Right renal pelvis (tissue), 4 donors: Measurements from ENCODE around the gene BBS10. TPM values are rescaled to one million over a fixed set of nuclear protein-coding genes. Genes with fewer than 3 reads are reported as not detected.

ENCODE experiments used
- polyA plus RNA-seq, 4 donors: library from polyadenylated mRNA; unstranded; fragments of 120-200 nt; gene quantifications; one replicate each; pipeline ENCODE4 v1.2.1, GENCODE V29; 2013; ENCODE audit not compliant: insufficient read length in 4 of 4

Gene BBS10
- polyA plus RNA-seq, 4 donors: 31.4 to 40.2 (median 39.0) TPM

Other genes with a start within 250 kb of the BBS10 start
- 10 to 100 TPM; 58.0 to 82.2 (median 72.2) TPM for gene OSBPL8, start 211.4 kb upstream of the BBS10 start, polyA plus RNA-seq